ENCODE data around the gene XNDC1N.

DNA sequence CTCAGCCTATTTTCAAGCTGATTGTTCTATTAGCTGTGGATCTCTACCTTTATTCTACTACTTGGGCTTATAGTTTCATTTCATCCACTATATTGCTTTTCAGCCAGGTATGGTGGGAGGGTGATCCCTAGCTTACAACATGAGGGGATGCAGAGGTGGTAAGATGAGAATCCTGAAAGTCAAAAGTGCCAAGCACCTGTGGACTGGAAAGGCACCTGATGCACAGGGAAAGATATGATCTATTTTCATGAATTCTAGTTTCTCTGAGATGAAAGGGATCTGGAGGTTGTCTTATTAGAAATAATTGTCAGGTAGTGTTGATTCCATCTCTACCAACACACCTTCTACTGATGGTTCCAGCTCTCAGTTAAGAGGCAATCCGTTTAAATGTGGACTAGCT is 48.7 kb upstream of the XNDC1N start:
- TF ChIP-seq, protein P1, sequence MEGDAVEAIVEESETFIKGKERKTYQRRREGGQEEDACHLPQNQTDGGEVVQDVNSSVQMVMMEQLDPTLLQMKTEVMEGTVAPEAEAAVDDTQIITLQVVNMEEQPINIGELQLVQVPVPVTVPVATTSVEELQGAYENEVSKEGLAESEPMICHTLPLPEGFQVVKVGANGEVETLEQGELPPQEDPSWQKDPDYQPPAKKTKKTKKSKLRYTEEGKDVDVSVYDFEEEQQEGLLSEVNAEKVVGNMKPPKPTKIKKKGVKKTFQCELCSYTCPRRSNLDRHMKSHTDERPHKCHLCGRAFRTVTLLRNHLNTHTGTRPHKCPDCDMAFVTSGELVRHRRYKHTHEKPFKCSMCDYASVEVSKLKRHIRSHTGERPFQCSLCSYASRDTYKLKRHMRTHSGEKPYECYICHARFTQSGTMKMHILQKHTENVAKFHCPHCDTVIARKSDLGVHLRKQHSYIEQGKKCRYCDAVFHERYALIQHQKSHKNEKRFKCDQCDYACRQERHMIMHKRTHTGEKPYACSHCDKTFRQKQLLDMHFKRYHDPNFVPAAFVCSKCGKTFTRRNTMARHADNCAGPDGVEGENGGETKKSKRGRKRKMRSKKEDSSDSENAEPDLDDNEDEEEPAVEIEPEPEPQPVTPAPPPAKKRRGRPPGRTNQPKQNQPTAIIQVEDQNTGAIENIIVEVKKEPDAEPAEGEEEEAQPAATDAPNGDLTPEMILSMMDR (IDR thresholded peaks at IDR 0.05; ENCODE audit: insufficient read depth, low read depth, low read length) = no peak
- no peak for TF ChIP-seq EZH2 (IDR thresholded peaks at IDR 0.05; ENCODE audit: insufficient read depth, low read length)
